GM21619 (cell line): Measurements from ENCODE around the gene SPATA24.
"Not testable (repeated sequence)": the region's sequence is repeated elsewhere in the genome, so short reads cannot be mapped to it uniquely, and the experiment has no call there.

Experiments used
- ATAC-seq: cut with Tn5 transposase; IDR thresholded peaks from one replicate; pipeline ENCODE4 v1.9.1; 2021; ENCODE audit not compliant: unreplicated experiment

The SPATA24 gene

GRCh38 chr5:139354186-139354585 is 49.7 kb downstream of the SPATA24 start:
- no peak for ATAC-seq

- ATAC-seq = not testable (repeated sequence)
Observed at GRCh38 chr5:139347863-139348262, 56.0 kb downstream of the SPATA24 start.
